Activated naive CD8-positive, alpha-beta T cell treated with anti-CD3 and anti-CD28 coated beads for 36 hours (primary cell): ENCODE measurements around the gene PARP11. TPM values are rescaled to one million over a fixed set of nuclear protein-coding genes. Genes with fewer than 3 reads are reported as not detected.
A peak's percentile ranks its signal among the peaks of the same experiment; 100 is the strongest.
"Not testable (repeated sequence)": the region's sequence is repeated elsewhere in the genome, so short reads cannot be mapped to it uniquely, and the experiment has no call there.

Experiments
- DNase-seq: peaks from one replicate; pipeline ENCODE4 v3.0.0; 2021
- H3K27ac Mint-ChIP-seq: one replicate; pipeline ENCODE4 v1.8.0; 2022; ENCODE audit warnings: mild to moderate bottlenecking, moderate library complexity, mixed read lengths
- H3K27me3 Mint-ChIP-seq: one replicate; pipeline ENCODE4 v1.8.0; 2022; ENCODE audit warnings: mild to moderate bottlenecking, mixed read lengths
- H3K36me3 Mint-ChIP-seq: one replicate; pipeline ENCODE4 v1.8.0; 2021; ENCODE audit warnings: mild to moderate bottlenecking, mixed read lengths
- H3K4me1 Mint-ChIP-seq: one replicate; pipeline ENCODE4 v1.8.0; 2021; ENCODE audit warnings: mixed read lengths
- H3K4me3 Mint-ChIP-seq: one replicate; pipeline ENCODE4 v1.8.0; 2022; ENCODE audit warnings: mild to moderate bottlenecking, moderate library complexity, mixed read lengths
- H3K9me3 Mint-ChIP-seq: one replicate; pipeline ENCODE4 v1.8.0; 2022; ENCODE audit warnings: mixed read lengths
- total RNA-seq, 2 experiments: library from RNA; stranded (reverse); gene quantifications; one replicate each; pipeline ENCODE4 v1.2.3, GENCODE V29; 2021

The PARP11 gene
- total RNA-seq, 2 experiments from 2014 or later = 22.2 to 23.1 TPM

- Mint-ChIP-seq H3K4me3 (no peak overlapping the region), H3K36me3 (peaks cover 57% of the 10 kb centered on the region), H3K9me3 (peaks cover 12% of the 10 kb centered on the region), H3K4me1 (peaks cover 35% of the 10 kb centered on the region), H3K27ac (no peak overlapping the region), H3K27me3 (no peaks in the 10 kb centered on the region)
- no peak for DNase-seq
Measured at GRCh38 chr12:3842517-3842916, 30.7 kb downstream of the PARP11 start.

- Mint-ChIP-seq H3K9me3 (peaks cover 8% of the 10 kb centered on the region), H3K4me1 (peaks cover 40% of the 10 kb centered on the region), H3K27ac (no peak overlapping the region), H3K27me3 (no peaks in the 10 kb centered on the region), H3K4me3 (no peak overlapping the region), H3K36me3 (peaks cover 55% of the 10 kb centered on the region)
- no peak for DNase-seq
Measured at GRCh38 chr12:3841783-3842182, 31.4 kb downstream of the PARP11 start.

GRCh38 chr12:3840833-3841232, 32.4 kb downstream of the PARP11 start:
- not testable (repeated sequence) for H3K27ac Mint-ChIP-seq, DNase-seq, H3K27me3 Mint-ChIP-seq, H3K4me3 Mint-ChIP-seq
- Mint-ChIP-seq H3K36me3 (peaks cover 58% of the 10 kb centered on the region), H3K9me3 (peaks cover 15% of the 10 kb centered on the region), H3K4me1 (peaks cover 49% of the 10 kb centered on the region)

GRCh38 chr12:3839745-3840144, 33.5 kb downstream of the PARP11 start:
- H3K36me3 Mint-ChIP-seq = peaks cover 58% of the 10 kb centered on the region
- not testable (repeated sequence) for H3K27me3 Mint-ChIP-seq, H3K27ac Mint-ChIP-seq, H3K4me3 Mint-ChIP-seq, DNase-seq
- H3K9me3 Mint-ChIP-seq = peaks cover 17% of the 10 kb centered on the region
- H3K4me1 Mint-ChIP-seq = peaks cover 54% of the 10 kb centered on the region

- peak; percentile 45 for DNase-seq
- H3K9me3 Mint-ChIP-seq = peaks cover 17% of the 10 kb centered on the region
- H3K36me3 Mint-ChIP-seq = peaks cover 54% of the 10 kb centered on the region
- peak overlapping the region; percentile 75 for H3K4me3 Mint-ChIP-seq
- H3K4me1 Mint-ChIP-seq = peaks cover 51% of the 10 kb centered on the region
- not testable (repeated sequence) for H3K27me3 Mint-ChIP-seq, H3K27ac Mint-ChIP-seq
Measured at GRCh38 chr12:3838701-3839548, 34.3 kb downstream of the PARP11 start.

GRCh38 chr12:3838076-3838475, 35.1 kb downstream of the PARP11 start:
- H3K27ac Mint-ChIP-seq = peak overlapping the region; percentile 77

GRCh38 chr12:3837049-3837448, 36.1 kb downstream of the PARP11 start:
- Mint-ChIP-seq H3K4me3 (no peak overlapping the region), H3K36me3 (peaks cover 51% of the 10 kb centered on the region), H3K27me3 (no peaks in the 10 kb centered on the region), H3K9me3 (peaks cover 17% of the 10 kb centered on the region), H3K27ac (no peak overlapping the region), H3K4me1 (peaks cover 57% of the 10 kb centered on the region)
- no peak for DNase-seq

More at GRCh38 chr12:3838076-3838475, 35.1 kb downstream of the PARP11 start:
- peaks cover 54% of the 10 kb centered on the region for H3K36me3 Mint-ChIP-seq
- no peaks in the 10 kb centered on the region for H3K27me3 Mint-ChIP-seq
- DNase-seq = no peak
- peak overlapping the region; percentile 75 for H3K4me3 Mint-ChIP-seq
- H3K4me1 Mint-ChIP-seq = peaks cover 47% of the 10 kb centered on the region
- H3K9me3 Mint-ChIP-seq = peaks cover 17% of the 10 kb centered on the region

GRCh38 chr12:3836641-3837040, 36.6 kb downstream of the PARP11 start:
- Mint-ChIP-seq H3K27me3 (no peaks in the 10 kb centered on the region), H3K9me3 (peaks cover 17% of the 10 kb centered on the region), H3K27ac (peak overlapping the region; percentile 54), H3K36me3 (peaks cover 47% of the 10 kb centered on the region), H3K4me1 (peaks cover 59% of the 10 kb centered on the region), H3K4me3 (no peak overlapping the region)
- no peak for DNase-seq

- DNase-seq = no peak
- Mint-ChIP-seq H3K27ac (no peak overlapping the region), H3K36me3 (peaks cover 40% of the 10 kb centered on the region), H3K4me1 (peaks cover 60% of the 10 kb centered on the region), H3K4me3 (no peak overlapping the region), H3K9me3 (peaks cover 17% of the 10 kb centered on the region), H3K27me3 (no peaks in the 10 kb centered on the region)
Measured at GRCh38 chr12:3835914-3836313, 37.3 kb downstream of the PARP11 start.

GRCh38 chr12:3834774-3835173, 38.4 kb downstream of the PARP11 start:
- H3K9me3 Mint-ChIP-seq = peaks cover 17% of the 10 kb centered on the region
- no peak overlapping the region for H3K27ac Mint-ChIP-seq
- peaks cover 57% of the 10 kb centered on the region for H3K4me1 Mint-ChIP-seq
- no peak for DNase-seq
- H3K36me3 Mint-ChIP-seq = peaks cover 31% of the 10 kb centered on the region
- H3K27me3 Mint-ChIP-seq = no peaks in the 10 kb centered on the region
- H3K4me3 Mint-ChIP-seq = no peak overlapping the region

GRCh38 chr12:3833670-3834310, 39.4 kb downstream of the PARP11 start:
- Mint-ChIP-seq H3K9me3 (peaks cover 17% of the 10 kb centered on the region), H3K4me1 (peaks cover 55% of the 10 kb centered on the region), H3K27me3 (no peaks in the 10 kb centered on the region), H3K36me3 (peaks cover 26% of the 10 kb centered on the region), H3K27ac (no peak overlapping the region), H3K4me3 (no peak overlapping the region)
- no peak for DNase-seq

GRCh38 chr12:3832738-3833137, 40.5 kb downstream of the PARP11 start:
- Mint-ChIP-seq H3K4me1 (peaks cover 49% of the 10 kb centered on the region), H3K27ac (no peak overlapping the region), H3K36me3 (peaks cover 19% of the 10 kb centered on the region), H3K9me3 (peaks cover 14% of the 10 kb centered on the region), H3K4me3 (no peak overlapping the region), H3K27me3 (no peaks in the 10 kb centered on the region)
- DNase-seq = no peak

GRCh38 chr12:3828888-3829287, 44.3 kb downstream of the PARP11 start:
- Mint-ChIP-seq H3K27me3 (no peaks in the 10 kb centered on the region), H3K4me3 (no peak overlapping the region), H3K27ac (no peak overlapping the region), H3K9me3 (no peaks in the 10 kb centered on the region), H3K4me1 (peaks cover 17% of the 10 kb centered on the region), H3K36me3 (peaks cover 3% of the 10 kb centered on the region)
- no peak for DNase-seq

- no peak for DNase-seq
- Mint-ChIP-seq H3K4me3 (no peak overlapping the region), H3K27me3 (no peaks in the 10 kb centered on the region), H3K4me1 (peaks cover 7% of the 10 kb centered on the region), H3K27ac (no peak overlapping the region), H3K9me3 (no peaks in the 10 kb centered on the region), H3K36me3 (peaks cover 3% of the 10 kb centered on the region)
Measured at GRCh38 chr12:3827301-3828000, 45.7 kb downstream of the PARP11 start.

- H3K4me3 Mint-ChIP-seq = no peak overlapping the region
- H3K36me3 Mint-ChIP-seq = peaks cover 8% of the 10 kb centered on the region
- H3K27me3 Mint-ChIP-seq = no peaks in the 10 kb centered on the region
- DNase-seq = no peak
- no peak overlapping the region for H3K27ac Mint-ChIP-seq
- H3K9me3 Mint-ChIP-seq = no peaks in the 10 kb centered on the region
- no peaks in the 10 kb centered on the region for H3K4me1 Mint-ChIP-seq
Measured at GRCh38 chr12:3821441-3821840, 51.8 kb downstream of the PARP11 start.
